Retinal pigment epithelial cell (primary cell): ENCODE results near the gene GCNT3.

ENCODE experiments used
- DNase-seq: peaks from one replicate; pipeline ENCODE4 v3.0.0-alpha.2; 2010; ENCODE audit warnings: low read depth
- H3K4me3 ChIP-seq: 2 replicates; pipeline ENCODE4 v1.5.1; 2011; ENCODE audit warnings: mild to moderate bottlenecking, low read length, control low read depth, moderate library complexity
- TF ChIP-seq, protein P1 (sequence below): conservative IDR thresholded peaks from 2 replicates; pipeline ENCODE4 v1.5.1; 2011; ENCODE audit warnings: low read depth, low read length, control low read depth, inconsistent platforms

Gene GCNT3, protein sequence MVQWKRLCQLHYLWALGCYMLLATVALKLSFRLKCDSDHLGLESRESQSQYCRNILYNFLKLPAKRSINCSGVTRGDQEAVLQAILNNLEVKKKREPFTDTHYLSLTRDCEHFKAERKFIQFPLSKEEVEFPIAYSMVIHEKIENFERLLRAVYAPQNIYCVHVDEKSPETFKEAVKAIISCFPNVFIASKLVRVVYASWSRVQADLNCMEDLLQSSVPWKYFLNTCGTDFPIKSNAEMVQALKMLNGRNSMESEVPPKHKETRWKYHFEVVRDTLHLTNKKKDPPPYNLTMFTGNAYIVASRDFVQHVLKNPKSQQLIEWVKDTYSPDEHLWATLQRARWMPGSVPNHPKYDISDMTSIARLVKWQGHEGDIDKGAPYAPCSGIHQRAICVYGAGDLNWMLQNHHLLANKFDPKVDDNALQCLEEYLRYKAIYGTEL

DNA sequence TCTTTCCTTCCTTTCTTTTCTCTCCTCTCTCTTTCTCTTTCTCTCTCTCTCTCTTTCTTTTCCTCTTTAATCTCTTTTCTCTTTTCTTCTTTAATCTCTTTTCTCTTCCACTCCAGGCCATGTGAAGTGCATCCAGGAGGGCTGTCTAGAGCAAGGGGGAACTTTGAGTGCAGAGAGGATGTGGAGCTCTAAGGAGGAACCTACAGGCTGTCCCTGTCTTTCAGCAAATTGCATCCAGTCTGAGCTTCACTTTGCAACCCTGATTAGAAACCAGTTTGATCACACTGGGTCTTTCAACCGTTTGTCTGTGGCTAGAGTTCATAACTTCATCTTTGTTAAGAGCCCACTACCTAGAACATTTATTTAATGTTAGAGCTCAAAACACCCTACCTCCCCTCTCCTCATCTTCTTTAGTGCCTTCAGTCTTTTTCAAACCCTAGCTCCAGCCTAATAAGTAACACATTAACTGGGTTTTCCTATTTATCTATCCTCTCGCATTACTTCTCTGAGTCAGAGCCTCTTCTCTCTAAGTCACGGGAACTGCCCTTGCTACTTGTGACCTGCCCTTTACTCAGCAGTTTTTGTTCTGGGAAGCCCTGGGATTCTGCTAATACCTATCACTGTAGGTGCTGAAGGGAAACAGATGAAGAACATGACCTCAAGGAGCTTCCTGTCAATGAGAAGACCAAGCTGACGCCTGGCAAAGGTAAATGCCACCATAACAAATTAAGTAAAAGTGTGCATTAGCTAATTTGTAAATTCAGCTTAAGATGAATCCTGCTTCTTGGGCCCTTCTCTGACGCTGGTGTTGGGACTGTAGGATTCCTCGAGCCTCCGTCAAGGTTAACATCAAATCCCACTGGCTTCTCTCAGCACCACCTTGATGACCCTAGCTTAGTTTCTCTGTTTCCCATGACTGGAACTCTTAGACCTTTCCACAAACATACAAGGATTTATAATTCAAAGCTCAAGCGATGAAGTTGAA, at the start of gene GCNT3:
TSS of gene GCNT3 (plus strand) at position 508 of the 985 bp plus-strand sequence. CDS start 6,456 bp downstream, outside the sequence.
- no peak for DNase-seq
- no peak within 1 kb of the TSS for H3K4me3 ChIP-seq
- TF ChIP-seq, protein P1, sequence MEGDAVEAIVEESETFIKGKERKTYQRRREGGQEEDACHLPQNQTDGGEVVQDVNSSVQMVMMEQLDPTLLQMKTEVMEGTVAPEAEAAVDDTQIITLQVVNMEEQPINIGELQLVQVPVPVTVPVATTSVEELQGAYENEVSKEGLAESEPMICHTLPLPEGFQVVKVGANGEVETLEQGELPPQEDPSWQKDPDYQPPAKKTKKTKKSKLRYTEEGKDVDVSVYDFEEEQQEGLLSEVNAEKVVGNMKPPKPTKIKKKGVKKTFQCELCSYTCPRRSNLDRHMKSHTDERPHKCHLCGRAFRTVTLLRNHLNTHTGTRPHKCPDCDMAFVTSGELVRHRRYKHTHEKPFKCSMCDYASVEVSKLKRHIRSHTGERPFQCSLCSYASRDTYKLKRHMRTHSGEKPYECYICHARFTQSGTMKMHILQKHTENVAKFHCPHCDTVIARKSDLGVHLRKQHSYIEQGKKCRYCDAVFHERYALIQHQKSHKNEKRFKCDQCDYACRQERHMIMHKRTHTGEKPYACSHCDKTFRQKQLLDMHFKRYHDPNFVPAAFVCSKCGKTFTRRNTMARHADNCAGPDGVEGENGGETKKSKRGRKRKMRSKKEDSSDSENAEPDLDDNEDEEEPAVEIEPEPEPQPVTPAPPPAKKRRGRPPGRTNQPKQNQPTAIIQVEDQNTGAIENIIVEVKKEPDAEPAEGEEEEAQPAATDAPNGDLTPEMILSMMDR: no peak

DNA sequence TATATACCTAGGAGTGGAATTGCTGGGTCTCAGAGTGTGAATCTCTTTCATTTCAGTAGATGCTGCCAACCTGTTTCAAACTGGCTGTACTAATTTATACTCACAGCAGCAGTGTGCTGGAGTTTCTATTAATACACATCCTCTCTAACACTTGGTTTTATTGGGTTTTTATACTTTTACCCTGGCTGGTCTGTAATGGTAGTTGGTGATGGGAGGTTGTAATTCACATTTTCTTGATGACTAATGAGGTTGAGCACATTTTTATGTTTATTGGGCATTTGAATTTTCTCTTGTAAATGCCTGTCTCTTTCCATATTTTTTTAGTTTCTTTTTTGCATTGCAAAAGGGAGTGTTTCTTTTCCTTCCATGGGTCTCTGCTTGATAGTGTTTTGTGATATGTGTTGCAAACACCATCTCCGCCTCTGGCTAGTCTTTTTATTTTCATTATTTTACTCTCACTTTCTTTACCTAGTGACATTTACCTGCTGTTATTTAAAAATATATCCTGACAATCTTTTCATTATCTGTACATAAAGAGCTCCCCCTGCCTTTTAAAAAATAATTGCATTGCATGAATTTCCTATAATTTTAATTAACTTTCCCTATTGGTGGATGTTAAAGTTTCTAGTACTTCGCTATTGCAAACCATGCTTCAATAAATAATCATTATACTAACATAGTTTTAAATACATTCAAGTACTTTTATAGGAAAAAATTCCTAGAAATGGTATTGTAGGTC, 49.0 kb upstream of the GCNT3 start:
- H3K4me3 ChIP-seq: no peak overlapping the region
- no peak for DNase-seq
- TF ChIP-seq, protein P1: peak; percentile 24

DNA sequence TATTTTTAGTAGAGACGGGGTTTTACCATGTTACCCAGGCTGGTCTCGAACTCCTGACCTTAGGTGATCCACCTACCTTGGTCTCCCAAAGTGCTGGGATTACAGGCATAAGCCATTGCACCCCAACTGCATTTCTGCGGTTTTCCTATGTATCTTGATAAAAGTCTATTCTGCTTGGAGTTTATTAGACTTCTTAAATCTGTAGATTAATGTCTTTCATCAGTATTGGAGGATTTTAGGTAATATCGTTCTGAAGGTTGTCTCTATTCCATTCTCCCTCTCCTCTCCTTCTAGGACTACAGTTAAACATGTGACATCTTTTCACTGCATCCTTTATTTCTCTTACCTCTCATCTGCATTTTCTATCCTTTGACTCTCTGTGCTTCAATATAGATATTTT, 46.3 kb upstream of the GCNT3 start:
- TF ChIP-seq, protein P1: no peak
- H3K4me3 ChIP-seq: no peak overlapping the region
- no peak for DNase-seq

DNA sequence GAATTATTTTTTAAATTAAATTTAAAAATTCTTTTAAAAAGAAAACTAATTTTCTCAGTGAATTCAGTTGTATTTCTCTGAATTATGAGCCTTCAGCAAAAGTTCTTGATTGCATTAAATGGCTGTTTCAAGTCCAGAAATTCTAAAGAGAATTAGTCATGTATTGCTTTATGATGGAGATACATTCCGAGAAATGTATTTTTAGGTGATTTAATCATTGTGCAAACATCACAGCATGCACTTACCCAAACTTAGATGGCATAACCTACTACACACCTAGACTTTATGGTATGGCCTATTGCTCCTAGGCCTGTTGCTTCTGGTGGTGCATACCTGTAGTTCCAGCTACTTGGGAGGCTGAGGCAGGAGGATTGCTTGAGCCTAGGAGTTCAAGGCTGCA, 44.3 kb upstream of the GCNT3 start:
- no peak overlapping the region for H3K4me3 ChIP-seq
- TF ChIP-seq, protein P1: no peak
- no peak for DNase-seq

GRCh38 chr15:59569477-59569876, 42.1 kb upstream of the GCNT3 start:
- DNase-seq: no peak
- TF ChIP-seq, protein P1: no peak
- H3K4me3 ChIP-seq: no peak overlapping the region

GRCh38 chr15:59570315-59570714, 41.3 kb upstream of the GCNT3 start:
- TF ChIP-seq, protein P1: no peak
- H3K4me3 ChIP-seq: no peak overlapping the region
- DNase-seq: no peak
